T-helper 9 cell (primary cell): ENCODE measurements around the gene CELA2A.
"Not testable (repeated sequence)": the region's sequence is repeated elsewhere in the genome, so short reads cannot be mapped to it uniquely, and the experiment has no call there.

ENCODE experiments used
- DNase-seq: peaks from one replicate; pipeline ENCODE4 v3.0.0-alpha.2; 2020

CELA2A gene

GRCh38 chr1:15501208-15502032 is 44.9 kb downstream of the CELA2A start:
- peak; percentile 37 for DNase-seq

- no peak for DNase-seq
Measured at GRCh38 chr1:15504436-15504835, 47.9 kb downstream of the CELA2A start.

- no peak for DNase-seq
Measured at GRCh38 chr1:15506831-15507230, 50.3 kb downstream of the CELA2A start.

- DNase-seq = no peak
Measured at GRCh38 chr1:15507278-15507677, 50.7 kb downstream of the CELA2A start.

GRCh38 chr1:15508700-15509487 is 52.4 kb downstream of the CELA2A start:
- no peak for DNase-seq

- no peak for DNase-seq
Measured at GRCh38 chr1:15509586-15509985, 53.1 kb downstream of the CELA2A start.

GRCh38 chr1:15510611-15511405 is 54.3 kb downstream of the CELA2A start:
- no peak for DNase-seq

- DNase-seq = no peak
Measured at GRCh38 chr1:15513192-15513591, 56.7 kb downstream of the CELA2A start.

GRCh38 chr1:15513919-15514318 is 57.4 kb downstream of the CELA2A start:
- DNase-seq = no peak

GRCh38 chr1:15514557-15514956 is 58.0 kb downstream of the CELA2A start:
- not testable (repeated sequence) for DNase-seq

GRCh38 chr1:15515022-15515663 is 58.6 kb downstream of the CELA2A start:
- no peak for DNase-seq

- no peak for DNase-seq
Measured at GRCh38 chr1:15519625-15520024, 63.1 kb downstream of the CELA2A start.

GRCh38 chr1:15521206-15521906 is 64.8 kb downstream of the CELA2A start:
- DNase-seq = not testable (repeated sequence)
